ENCODE results near the gene RTL5. TPM values are rescaled to one million over a fixed set of nuclear protein-coding genes. Genes with fewer than 3 reads are reported as not detected.

The RTL5 gene
- total RNA-seq, 1 experiment from 2014 or later = 0.86 TPM

DNA sequence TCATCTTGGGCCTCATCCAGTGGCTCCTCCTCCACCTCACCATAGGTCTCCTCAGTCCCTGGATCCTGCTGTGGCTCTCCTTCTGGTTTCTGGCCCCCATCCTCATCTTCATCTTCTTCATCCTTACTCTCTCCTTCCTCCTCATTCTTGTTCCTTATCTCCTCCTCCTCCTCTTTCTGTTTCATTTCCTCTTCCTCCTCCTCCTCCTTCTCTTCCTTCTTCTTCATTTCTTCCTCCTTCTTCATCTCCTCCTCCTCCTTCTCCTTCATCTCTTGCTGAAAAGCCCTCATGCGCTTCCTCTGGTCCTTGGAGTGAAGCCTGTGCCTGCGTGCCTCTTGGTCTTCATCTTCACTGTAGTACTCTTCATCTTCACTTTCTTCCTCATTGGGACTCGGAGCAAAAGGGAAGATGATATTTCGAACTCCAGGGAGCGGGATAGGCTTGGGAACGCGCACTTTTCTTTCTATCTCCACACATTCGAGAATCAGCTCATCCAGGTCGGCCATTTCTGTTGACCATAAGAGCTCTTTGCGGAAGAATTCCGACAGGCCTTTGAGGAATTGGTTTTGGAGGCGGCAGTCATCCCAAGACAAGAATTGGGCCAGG lies 1.5 kb downstream of the RTL5 start:
- DNase-seq (ENCODE audit: low read depth) = no peak

DNA sequence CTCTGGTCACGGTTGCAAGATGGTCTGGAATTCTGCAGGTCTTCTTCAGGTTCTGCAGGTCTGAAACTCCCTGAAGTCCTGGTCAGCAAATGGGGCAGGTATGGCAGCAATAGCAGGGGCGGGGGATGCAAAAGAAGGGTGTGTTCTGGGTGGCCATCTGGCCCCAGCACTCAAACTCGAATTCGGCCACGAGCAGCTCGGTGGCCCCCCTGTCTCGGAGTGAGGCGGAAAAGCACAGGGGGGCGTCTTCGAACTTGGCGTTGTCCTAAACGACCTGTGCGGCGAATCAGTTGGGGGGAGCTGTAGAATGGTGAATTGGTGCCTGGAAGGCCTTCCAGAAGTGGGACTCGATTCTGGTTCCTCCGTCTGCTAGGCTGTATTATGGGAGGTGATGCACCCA lies 2.1 kb downstream of the RTL5 start:
- no peak for DNase-seq (ENCODE audit: low read depth)

DNA sequence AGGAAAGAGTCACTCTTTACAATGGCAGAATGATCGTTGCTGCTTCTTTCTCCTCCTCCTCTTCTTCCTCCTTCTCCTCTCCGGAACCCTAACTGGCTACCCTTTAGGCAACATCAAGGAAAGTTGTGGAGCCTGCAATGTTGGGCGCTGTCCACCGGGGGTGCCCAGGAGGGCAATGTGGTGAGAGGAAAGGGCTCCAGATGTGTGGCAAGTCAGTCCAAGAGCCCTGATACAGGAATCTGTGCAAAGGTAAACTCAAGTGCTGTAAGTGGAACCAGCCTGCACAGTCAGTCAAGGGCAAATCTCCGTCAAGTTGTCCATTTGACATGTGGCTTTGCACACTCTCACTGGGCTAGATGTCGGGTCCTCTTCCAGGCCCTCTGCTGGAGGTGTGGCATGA lies 2.8 kb downstream of the RTL5 start:
- peak; percentile 15 for DNase-seq (ENCODE audit: low read depth)

DNA sequence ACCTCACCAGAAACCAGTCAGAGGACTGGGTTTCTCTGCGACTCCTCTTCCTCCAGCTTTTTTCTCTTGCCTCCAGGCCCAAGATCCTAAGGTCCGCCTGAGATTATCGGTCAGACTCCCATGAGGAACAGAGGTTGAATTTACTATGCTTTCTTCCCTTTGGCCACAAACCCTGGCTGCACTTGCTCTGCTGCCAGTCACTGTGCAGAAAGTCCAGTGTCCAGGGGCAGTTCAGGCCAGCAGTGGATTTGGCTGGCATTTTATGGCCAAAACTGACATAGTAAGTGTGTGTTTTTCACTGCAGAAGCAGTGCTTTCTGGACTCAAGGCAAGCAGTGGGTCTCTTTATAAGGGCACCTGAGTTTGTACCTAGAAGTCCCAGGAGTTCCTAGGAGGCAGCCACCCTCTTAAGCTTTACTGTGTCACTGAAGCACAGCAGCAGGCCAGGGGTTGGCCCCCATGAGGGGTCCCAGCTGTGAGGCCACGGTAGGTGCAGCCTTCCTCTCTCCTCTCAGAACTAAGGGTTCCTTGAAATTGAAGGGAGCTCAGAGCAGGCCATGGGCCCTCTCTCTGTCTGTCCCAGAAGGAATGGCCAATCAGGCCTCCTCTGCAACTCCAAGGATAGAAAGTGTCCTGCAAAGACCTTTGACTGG lies 3.4 kb downstream of the RTL5 start:
- no peak for DNase-seq (ENCODE audit: low read depth)

DNA sequence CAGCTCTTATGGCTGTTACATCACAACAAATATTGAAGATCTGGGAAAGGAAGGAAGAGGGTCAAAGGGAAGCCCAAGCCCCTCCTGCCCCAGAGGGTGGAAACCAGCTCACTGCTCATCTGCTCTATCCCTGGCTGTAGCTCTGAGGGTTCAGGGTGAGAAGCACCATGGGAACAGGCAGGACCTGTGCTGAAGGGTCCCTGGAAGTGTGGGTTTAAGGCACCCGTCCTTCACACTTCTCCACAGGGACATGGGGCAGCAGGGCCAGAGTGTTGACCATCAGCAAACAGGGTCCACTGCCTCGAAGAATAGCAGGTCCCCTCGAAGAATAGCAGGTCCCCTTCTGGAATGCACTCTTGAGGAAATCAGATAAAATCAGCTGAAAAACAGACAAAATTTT lies 4.4 kb downstream of the RTL5 start:
- no peak for DNase-seq (ENCODE audit: low read depth)

DNA sequence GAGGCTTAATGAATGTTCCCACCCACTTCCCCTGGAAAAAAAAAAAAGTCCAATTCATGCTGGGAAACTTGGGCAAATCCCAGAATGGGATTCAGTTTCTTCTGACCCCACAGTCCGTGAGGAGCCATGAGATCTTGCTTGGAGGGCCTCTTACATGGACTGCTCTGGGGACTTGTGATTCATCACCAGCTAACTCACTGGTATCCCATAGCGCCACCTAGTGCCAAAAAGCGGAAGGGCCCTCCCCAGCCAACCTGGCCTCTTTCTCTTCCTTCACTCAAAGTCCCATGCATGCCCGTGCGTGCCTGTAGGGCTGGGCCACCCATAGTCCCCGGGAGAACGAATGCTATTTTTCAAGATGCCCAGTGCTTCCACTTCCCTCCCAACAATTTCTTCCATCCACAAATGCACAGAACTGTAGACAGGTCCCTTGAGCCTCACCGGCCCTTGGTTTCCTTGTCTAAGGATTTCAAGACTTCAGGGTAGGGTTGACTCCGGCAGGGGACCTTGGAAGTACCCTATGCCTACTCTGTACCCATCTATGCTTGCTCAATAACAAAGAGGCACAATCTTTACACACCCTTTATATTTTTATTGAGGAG lies 5.1 kb downstream of the RTL5 start:
- peak; percentile 75 for DNase-seq (ENCODE audit: low read depth)

DNA sequence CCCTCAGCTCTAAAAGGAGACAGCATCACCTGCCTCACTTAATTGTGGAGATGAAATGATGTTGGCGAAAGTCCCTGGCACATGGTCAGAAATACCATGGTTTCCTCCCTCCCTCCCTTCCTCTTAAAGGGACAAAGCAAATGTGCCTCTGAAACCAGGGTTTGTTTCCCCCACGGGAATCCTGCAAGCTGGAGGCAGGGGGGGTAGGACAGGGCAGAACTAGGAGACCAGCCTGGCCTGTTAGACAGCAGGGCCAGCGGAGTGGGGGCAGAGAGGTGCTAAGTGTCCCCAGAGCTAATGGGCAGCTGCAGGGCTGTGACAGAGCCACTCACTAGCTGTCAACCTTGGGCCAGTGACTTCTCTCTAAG lies 5.7 kb downstream of the RTL5 start:
- DNase-seq (ENCODE audit: low read depth) = no peak

DNA sequence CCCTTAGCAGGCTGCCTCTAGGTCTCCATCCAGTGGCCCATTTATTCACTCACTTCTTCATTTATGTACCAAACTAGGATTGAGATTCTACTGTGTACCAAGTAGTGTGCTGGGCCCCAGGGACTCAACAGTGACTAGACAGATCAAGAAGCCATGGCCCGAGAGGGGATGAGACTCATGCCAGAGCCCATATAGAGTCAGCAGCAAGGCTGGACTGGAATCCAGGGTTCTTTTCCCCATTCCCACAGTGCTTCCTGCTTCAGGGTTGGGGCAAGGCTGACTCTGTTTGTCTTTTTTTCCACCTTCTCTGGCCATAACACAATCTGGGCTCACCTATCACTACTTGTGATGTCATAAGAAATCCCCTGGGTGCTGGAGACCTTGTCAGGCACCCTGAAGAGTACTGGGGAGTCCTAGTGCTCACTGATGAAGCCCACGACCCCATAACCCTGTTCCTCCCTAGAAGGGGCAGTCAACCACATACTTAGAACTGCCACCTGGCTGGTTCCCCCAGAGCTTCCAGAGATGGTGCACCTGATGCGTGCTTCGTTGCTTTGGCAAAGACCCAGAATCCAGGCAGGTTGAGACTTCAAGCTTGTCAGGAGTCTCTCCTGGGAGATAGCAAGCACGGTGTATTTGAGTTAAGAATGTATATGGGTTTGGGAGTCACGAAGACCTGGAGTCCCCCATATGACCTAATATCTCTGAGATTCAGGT lies 6.2 kb downstream of the RTL5 start:
- no peak for DNase-seq (ENCODE audit: low read depth)

DNA sequence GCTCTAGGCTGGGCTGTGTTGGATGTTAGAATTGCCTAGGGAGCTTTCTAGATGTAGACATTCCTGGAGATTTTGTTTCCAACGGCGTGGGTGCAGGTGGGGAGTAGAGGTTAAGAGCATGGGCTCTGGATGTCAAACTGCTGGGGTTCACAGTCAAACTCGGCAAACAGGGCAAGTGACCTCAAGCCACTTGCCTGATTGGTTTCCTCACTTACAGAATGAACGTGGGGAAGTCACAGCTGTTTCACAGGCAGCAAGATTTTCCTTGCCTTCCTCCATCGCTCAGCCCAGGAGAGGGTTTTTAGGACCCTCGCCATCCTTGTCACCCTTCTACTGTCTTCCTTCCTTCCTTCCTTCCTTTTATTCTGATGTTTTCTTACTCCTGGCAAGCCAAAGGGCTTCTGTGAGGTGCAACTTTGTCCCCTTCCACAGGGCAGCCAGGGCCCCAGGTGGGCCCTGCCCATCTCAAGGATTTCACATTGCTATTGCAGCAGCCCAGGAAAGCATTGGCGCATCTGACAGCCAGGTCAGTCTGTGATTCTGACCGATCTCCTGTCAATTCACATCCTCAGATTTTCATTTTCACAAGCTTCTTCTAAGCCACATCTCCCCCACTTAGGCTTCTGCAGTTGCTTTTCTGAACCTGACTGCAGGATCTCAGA lies 7.0 kb downstream of the RTL5 start:
- no peak for DNase-seq (ENCODE audit: low read depth)

DNA sequence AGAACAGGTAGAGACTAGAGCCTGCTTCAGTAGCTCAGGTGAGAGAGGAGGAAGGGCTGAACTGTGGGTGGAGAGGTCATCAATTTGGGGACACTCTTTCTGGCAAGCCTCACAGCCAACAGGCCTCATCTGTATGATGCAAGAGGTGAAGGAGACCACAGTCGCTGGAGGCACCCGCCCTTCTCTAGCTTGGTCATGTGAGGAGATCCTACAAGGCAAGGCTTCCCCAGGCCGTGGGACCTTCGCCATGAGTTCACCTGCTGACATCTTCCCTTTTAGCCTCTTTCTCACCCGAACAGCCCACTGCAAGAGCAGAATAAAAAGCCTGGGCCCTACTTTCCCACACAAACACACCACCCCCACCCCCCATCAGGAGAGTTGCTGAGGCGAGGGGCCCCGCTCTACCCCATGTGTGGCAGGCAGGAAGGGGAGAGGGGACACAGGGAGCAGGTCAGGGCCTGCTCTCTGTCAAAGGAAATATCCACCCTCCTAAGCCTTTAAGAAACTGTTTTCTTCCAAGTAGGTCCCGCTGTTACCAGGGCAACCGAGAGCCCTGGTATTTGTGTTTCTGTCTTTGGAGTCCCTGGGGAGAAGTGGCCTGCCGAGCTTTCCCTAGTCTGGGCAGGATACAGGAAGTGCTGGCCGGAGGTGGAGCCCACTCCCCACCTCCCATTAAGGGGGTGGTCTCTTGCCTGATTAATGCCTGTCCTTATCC lies 8.1 kb downstream of the RTL5 start:
- no peak for DNase-seq (ENCODE audit: low read depth)

DNA sequence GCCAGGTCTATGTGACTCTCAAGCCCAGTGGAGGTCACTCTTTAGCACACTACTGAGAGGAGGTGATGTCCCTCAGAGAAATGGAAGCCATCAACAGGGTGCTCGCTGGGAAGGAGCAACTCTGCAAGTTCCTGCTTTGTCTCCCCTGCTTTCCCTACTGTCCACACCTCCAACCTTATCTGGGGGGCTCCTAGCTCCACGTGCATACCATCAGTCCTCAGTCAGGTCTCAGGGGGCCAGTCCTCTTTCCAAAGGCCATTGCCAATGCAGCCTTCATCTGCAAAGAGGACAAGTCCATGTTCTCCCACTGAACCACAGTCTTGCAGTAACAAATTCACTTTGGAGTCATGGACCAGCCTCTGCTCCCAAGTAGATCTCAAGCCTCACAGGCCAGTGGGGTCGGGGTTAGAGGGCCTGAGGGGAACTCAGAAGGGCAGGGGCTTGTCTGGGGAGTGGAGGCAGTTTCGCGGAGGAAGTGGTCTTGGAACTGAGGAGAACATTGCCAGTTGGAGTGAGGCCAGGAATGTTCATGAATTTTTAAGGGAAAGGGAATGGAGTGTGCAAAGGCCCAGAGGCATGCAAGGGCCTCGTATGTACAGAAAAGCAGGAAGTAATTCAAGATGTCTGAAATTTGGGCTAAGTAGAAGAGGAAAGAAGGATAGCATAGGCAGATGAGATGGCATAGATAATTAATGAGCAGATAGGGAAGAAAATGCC lies 8.9 kb downstream of the RTL5 start:
- no peak for DNase-seq (ENCODE audit: low read depth)

DNA sequence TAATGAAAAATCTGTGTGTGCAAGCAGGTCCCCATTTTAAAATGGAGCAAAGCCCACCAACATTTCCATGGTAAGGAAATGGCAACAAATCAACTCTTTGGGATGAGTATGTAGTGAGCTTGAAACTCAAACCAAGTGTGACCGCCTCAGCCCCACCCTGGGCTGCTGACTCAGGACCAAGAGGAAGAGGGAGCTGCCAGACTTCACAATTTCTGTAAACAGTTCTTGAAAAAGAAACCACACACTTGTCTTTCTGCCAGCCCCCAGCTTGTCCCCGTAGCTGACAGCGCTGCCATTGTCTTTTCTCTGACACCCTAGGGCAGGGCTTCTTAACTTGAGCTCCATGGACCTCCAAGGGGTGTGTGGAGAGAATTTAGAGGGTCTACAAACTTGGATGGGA lies 10.3 kb downstream of the RTL5 start:
- peak; percentile 80 for DNase-seq (ENCODE audit: low read depth)

DNA sequence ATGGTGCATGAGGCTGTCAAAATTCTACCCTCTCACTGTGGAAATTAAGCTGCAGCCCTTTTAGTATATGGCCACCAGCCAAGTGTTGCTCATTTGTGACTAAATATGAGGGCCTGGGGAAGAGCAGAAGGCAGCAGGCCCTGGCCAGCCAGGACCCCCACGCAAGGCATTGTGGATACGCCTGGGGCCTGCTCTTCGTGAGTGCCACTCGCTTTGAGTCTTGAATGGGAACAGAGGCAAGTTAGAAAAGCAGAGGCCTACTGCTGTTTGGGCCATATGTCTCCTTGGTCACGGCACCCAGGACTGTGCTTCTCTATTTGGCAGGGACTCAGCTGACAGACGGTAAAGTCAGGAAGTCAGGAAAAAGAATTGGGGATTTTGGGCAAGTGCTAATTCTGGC lies 10.9 kb downstream of the RTL5 start:
- peak; percentile 19 for DNase-seq (ENCODE audit: low read depth)

DNA sequence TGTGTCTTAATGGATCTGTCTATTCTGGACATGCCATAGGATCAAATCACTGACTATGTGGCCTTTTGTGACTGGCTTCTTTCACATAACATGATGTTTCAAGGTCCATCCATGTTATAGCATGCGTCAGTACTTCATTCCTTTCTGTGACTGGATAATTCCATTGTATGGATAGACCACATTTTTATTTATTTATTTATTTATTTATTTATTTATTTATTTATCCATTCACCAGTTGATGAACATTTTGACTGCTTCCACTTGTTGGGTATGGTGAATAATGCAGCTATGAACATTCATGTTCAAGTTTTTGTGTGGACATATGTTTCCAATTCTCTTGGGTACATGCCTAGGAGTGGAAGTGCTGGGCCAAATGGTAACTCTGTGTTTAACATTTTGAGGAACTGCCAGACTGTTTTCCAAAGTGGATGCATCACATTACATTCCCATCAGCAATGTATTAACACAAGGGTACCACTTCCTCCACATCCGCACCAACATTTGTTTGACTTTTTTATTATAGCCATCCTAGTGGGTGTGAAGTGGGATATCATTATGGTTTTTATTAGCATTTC lies 14.0 kb downstream of the RTL5 start:
- DNase-seq (ENCODE audit: low read depth) = no peak

DNA sequence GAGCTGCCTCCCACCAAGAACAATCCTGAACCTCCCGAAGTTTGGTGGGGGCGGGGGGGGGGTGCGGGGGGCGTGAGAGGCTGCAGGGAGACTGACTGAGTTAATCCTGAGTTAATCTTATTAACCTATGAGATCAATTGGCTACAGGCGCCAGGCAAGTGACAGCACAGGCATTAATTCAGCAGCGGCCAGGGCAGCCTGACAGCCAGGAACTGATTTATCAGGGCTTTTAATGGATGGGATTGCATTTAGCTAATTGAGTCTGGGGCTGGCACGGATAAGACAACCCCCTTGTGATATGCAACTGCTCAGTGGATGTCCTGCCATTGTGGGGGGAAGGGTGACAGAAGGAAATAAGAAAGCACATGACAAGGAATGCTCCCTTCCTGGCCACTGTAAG lies 16.3 kb downstream of the RTL5 start:
- no peak for DNase-seq (ENCODE audit: low read depth)

DNA sequence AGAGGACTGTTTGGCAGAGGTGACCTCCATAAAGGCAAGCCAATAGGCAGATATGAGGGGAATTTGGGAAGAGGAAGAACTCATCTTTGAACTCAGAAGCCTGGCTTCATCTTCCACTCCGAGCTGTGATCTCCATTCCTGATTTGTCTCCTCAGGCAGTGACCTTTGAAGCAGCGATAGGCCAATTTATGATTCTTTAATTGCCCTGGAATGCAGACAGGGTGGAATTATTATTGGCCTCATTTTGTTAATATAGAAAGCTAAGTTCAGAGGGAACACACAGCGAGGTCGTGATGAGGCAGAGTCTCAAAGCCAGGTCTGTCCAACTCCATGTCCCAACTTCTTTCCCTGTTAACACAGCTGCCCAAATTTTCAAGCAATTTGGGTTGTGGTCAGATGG lies 16.9 kb downstream of the RTL5 start:
- no peak for DNase-seq (ENCODE audit: low read depth)

DNA sequence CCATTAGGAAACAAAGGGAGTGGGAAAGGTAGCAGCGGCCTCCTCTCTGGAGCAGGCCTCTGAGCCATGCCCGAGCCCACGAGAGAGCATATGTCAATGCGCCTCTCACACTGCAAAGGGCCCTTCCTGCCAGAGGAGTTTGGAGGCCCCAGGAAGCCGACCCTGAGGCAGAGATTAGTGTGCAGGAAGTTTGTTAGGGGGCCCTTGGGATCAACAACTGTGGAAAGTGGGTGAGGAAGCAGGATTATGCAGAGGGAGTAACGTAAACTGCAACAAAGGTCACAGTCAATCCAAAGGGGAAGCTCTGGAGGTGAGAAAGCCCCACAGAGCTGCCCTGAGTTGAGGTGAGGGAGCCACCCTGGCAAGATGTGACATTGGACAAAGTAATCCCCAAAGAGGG lies 17.4 kb downstream of the RTL5 start:
- no peak for DNase-seq (ENCODE audit: low read depth)

DNA sequence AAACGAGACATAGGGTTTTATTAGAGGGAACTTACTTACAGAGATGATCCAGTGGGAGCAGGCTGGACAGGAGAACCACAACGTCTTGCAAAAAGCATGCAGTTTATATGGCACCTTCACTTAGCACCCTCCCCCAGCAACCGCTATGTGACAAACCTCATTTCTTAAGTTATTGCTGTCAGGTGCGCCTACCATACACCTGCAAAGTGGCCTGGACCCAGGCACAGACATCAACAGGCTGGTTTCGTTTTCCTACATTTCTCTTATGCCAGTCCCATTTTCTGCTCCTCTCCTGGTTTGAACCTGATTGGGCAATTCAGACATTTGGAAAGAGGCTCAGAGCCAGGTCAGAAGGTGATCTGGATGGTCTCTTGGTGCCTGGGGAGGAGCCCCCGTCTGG lies 18.3 kb downstream of the RTL5 start:
- no peak for DNase-seq (ENCODE audit: low read depth)

DNA sequence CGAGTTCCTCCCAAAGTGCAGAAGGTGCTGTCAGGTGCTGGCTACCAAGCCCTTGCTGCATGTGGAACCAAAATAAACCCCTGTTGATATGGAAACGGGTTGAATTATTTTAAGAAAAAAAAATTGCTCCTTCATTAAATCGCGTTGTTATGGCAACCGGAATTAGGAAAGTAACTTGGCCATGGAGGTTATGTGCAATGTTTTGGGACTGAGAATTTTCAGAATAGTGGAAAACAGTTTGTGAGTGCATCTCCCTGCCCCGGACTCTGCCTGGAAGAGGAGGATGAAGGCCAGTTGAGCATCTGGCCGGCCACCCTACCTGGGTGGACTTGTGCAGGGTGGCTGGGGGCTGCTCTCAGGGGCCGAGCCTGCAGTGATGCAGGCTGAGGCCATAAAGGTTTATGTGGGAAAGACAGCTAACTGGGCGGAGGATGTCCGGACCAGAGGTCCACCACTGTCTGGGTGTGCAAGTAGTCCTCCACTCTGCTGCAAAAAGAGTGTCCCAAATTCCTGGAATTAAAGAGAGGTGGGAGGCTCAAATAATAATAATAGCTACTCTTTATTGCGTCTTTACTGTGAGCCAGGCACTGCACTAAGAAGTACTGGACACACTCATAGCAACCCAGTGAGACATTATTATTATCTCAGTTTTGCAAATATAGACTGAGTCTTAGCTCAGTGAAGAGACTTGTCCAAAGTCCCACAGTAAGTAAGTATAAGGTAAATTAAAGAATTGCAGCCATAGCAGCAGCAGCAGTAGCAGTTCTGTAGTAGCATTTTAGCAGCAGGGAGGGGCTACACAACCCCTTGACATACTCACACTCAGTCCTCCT lies 20.6 kb downstream of the RTL5 start:
- no peak for DNase-seq (ENCODE audit: low read depth)

All from Daoy (cell line).